Superior temporal gyrus (tissue), 1 donor: Measurements from ENCODE around the gene PARVG.

Experiments
- DNase-seq: peaks from one replicate; pipeline ENCODE4 v3.0.0-alpha.2; 2016; ENCODE audit errors: extremely low spot score

Gene PARVG

DNA sequence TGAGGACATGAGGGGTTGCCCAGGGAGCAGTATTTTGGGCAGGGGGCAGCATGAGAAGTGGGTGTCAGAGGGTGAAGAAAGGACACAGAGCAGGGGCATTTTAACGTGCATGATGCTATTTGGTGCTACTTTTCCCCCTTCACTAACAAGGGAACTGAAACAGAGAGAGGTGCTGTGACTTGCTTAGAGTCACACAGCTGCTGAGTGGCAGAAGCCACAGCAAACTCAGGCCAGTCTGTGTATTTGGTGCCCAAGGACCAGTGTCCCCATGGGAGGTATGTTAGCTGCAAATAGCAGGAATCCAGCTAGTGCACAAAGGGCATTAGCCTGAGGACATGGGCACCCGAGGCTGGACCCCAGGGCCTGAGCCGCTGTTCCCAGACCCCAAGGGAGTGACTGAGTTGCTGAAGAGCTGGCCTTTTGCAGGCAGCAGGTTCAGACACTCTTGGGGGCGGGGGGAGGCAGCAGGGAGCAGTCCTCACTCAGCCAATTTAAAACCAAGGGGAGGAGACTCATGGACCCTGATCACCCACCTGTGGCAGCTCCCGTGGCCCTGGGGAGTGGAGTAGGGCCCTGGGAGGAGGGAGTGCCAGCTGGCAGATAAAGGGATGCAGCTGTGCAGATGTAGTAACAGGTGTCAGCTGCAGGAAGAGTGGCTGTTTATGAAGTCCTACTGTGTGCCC is 14.6 kb downstream of the PARVG start:
- DNase-seq = no peak

- no peak for DNase-seq
Observed at GRCh38 chr22:44196241-44196640, 15.5 kb downstream of the PARVG start.

GRCh38 chr22:44196731-44197131 is 16.0 kb downstream of the PARVG start:
- no peak for DNase-seq

DNA sequence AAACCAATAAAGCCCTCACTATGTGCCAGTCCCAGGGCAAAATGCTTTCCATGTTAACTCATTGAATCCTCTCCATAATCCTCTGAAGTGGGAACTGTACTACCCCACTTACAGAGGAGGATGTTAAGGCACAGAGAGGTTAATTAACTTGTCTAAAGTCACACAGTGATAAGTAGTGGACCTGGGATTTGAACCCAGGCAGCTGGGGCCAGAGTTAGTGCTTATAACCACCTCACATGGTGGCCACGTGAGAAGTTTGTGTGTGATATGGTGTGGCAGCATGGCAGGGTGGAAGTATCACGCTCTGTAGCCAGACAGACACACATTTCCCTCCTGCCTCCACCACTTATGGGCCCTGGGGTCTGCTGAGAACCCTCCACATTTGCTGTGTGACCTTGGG is 16.5 kb downstream of the PARVG start:
- no peak for DNase-seq

DNA sequence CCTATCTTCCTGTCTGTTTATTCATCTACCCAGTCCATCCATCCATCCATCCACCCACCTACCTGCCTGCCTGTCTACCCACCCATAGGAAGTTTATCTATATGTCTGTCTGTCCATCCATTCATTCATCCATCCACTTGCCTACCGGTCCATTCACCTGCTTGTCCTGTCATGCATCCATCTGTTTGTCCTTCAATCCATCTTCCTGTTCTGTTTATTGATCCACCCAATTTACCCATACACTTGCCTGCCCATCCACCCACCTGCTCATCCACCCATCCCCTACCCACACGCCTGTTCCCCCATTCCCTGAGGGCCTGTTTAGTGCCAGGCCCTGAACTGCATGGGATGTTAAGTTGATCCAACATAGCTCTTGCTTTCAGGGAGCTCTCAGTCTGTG is 18.4 kb downstream of the PARVG start:
- DNase-seq = no peak

DNA sequence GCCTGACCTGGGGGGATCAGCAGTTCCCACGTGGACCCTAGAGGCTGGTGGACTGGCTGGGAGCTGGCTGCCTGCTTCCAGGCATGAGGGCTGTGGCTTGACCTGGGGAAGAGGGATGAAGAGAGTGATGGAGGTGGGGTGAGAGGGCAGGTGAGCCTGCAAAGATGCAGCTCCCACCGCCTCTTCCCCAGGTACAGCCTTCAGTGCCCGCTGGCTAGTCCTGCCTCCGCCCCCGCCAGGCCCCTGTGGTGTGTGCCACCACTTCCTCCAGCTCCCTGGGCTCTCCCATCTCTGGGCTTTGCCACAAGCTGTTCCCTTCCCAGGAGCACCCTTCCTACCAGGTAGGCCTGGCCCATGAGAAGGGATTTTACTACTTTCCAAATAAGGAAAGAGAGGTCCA is 19.1 kb downstream of the PARVG start:
- no peak for DNase-seq

DNA sequence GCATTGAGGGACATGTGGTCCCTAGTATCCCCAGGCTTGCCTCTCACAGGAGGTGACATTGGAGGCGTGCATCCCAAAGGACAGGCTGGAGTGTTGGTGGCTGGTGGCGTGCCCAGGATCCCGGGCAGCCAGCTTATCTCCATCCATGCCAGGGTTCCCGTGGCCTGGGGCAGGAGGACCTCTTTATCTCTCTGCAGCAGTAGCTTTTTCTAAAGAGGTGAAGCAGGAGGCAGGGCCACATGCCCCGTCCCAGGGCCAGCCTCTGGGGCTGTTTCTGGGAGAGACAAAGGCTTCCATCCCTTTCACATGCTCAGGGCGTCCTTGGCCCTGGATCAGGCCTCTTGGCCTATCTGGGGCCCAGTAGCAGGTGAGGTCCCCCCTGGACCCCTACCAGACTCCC is 19.7 kb downstream of the PARVG start:
- no peak for DNase-seq

- DNase-seq = no peak
Observed at GRCh38 chr22:44200855-44201550, 20.3 kb downstream of the PARVG start.

DNA sequence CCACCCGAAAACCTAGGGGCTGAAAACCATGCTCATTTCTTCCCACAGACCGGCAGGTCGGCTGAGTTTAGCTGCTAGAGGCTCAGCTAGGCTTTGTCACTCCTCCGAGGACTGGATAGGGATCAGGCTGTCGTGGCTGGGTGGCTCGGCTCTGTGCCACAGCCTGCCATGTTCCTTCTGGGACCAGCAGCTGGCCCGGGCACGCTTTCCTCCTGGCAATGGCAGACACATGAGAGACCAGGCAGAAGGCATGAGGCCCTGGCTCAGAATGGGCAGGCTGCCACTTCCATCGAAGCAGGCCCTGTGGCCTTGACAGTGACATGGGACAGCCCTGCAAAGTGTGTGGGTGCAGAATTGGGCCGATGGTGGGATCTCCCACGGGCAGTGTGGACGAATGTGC is 20.9 kb downstream of the PARVG start:
- DNase-seq = no peak

DNA sequence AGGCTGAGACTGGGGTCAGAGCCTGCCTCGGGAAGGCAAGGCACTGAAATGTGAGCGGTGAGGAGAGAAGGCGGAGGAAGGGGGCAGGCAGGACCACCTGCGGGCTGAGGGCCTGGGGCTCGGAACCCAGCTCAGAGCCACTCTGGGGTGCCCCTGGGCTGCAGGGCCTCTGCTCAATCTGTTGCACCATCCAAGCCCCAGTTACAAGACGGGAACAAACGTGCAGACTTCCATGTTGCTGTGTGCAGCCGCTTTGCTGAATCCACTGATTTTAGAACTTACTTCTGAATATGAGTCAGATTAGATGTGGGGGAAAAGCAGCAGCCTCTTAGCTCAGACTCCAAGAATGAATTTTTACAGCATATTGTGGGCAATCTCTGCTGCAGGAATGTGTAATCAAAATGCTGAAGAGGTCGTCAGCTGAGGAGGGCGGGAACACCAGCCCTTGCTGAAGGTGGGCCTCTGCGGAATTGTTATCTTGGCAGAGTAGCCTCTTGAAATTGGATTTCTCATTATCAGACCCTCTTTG is 21.6 kb downstream of the PARVG start:
- peak; percentile 33 for DNase-seq

- no peak for DNase-seq
Observed at GRCh38 chr22:44203203-44203602, 22.5 kb downstream of the PARVG start.

GRCh38 chr22:44204739-44205515 is 24.2 kb downstream of the PARVG start:
- no peak for DNase-seq

DNA sequence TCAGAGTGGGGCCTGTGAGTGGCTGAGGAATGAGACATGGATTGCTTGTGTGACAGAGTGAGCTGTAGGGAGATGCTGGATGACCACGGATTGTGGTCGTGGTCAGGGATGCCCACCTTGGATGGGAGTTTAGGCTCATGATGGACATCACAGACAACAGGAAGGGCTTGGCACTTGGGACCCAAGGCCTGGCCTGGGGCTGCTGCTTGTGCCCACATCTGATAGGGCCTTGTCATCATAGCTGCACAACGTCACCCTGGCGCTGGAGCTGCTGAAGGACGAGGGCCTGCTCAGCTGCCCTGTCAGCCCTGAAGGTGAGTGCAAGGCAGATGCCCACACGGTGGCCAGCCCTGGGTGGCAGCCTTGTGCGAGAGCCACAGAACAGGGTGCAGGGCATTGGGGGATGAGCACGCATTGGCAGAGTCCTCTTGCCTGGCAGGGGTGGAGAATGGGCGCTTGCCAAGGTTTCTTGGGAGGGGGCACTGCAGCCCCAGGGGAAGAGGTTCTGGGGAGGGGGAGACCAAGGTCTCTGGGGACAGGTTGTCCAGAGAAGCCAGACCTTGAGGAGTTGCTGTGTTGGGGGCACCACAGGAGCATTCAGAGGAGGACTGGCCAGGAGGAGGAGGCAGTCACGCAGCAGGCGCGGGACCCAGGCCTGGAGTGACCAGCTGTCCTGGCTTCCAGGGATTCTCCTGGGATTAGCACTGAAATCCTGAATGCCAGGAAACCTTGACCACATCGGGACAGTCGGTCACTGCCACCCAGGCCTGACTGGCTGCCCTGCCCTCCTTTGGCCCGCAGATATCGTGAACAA is 25.0 kb downstream of the PARVG start:
- no peak for DNase-seq

DNA sequence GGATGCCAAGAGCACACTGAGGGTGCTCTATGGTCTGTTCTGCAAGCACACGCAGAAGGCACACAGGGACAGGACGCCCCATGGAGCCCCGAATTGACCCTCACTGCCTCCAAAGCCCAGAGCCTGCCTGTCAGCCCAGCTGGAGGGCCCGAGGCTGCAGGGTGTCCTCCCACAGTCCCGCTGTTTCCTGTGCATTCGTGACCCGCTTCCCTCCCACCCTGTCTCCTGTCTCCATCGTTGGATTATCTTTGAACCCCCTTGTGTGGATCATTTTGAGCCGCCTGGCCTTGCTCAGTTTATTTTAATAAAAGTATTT is 25.6 kb downstream of the PARVG start:
- no peak for DNase-seq

DNA sequence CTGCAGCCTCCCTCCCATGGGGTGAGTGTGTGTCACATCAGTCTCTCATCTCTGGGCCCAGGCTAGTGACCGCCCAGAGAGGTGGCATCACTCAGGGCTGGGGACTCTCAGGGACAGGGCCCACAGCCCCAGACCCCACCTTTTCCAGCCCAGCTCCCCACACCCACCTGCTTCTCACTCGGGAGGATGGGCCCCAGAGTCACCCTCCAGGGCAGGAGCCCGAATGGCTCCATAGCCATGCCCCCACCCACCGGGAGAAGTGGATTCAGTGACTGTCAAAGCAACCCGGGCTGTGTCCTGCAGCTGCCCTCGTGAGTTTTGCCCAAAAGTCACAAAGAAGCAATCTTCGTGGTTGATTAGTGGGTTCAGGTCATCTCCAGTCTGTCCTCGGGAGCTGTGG is 26.0 kb downstream of the PARVG start:
- DNase-seq = no peak

- DNase-seq = no peak
Observed at GRCh38 chr22:44207173-44207980, 26.7 kb downstream of the PARVG start.

GRCh38 chr22:44207981-44208317 is 27.2 kb downstream of the PARVG start:
- DNase-seq = no peak

GRCh38 chr22:44209343-44209742 is 28.6 kb downstream of the PARVG start:
- no peak for DNase-seq

- no peak for DNase-seq
Observed at GRCh38 chr22:44210722-44211121, 30.0 kb downstream of the PARVG start.

- DNase-seq = no peak
Observed at GRCh38 chr22:44211256-44211945, 30.7 kb downstream of the PARVG start.
